Stomach smooth muscle (tissue), 2 donors: ENCODE measurements around the gene SLC25A20.

Experiments
- H3K27ac ChIP-seq: one replicate; pipeline ENCODE4 v1.7.0; 2013; ENCODE audit warnings: mild to moderate bottlenecking, low read length, inconsistent platforms
- H3K27me3 ChIP-seq, 2 donors: one replicate each; pipeline ENCODE4 v1.7.0; 2013; ENCODE audit warnings: low read length in 2 of 2; ENCODE audit not compliant: insufficient read depth in 2 of 2, control insufficient read depth in 1 of 2
- H3K36me3 ChIP-seq, 2 donors: one replicate each; pipeline ENCODE4 v1.7.0; 2013; ENCODE audit warnings: low read length in 2 of 2; ENCODE audit not compliant: control insufficient read depth in 2 of 2, insufficient read depth in 2 of 2
- H3K4me1 ChIP-seq: one replicate; pipeline ENCODE4 v1.7.0; 2013; ENCODE audit warnings: low read length; ENCODE audit not compliant: control insufficient read depth, insufficient read depth
- H3K4me3 ChIP-seq, 2 donors: one replicate each; pipeline ENCODE4 v1.7.0; 2013; ENCODE audit warnings: low read length in 2 of 2
- H3K9ac ChIP-seq, 2 donors: one replicate each; pipeline ENCODE4 v1.7.0; 2013; ENCODE audit warnings: low read length in 2 of 2, mild to moderate bottlenecking in 1 of 2
- H3K9me3 ChIP-seq, 2 donors: one replicate each; pipeline ENCODE4 v1.7.0; 2013; ENCODE audit warnings: low read length in 2 of 2; ENCODE audit not compliant: control insufficient read depth in 2 of 2
- donor health status: healthy.
- donor health status: Pancreatic carcinoma.

SLC25A20 gene

GRCh38 chr3:48898383-48899234 lies at the start of gene SLC25A20:
TSS of gene SLC25A20 (minus strand) at chr3:48898882. CDS start at chr3:48898794, 88 bp downstream.
- no peaks in the 10 kb centered on the region for H3K36me3 ChIP-seq
- peak within 1 kb of the TSS; percentile 80 for H3K27ac ChIP-seq
- H3K9ac ChIP-seq: peak within 1 kb of the TSS; percentile 81 to 89
- no peaks in the 10 kb centered on the region for H3K9me3 ChIP-seq
- peaks cover 14% of the 10 kb centered on the region for H3K4me1 ChIP-seq
- H3K27me3 ChIP-seq: no peaks in the 10 kb centered on the region
- peak within 1 kb of the TSS; percentile 83 to 91 for H3K4me3 ChIP-seq

GRCh38 chr3:48945891-48946549 lies 47.3 kb upstream of the SLC25A20 start:
- Histone ChIP-seq H3K4me1 (no peaks in the 10 kb centered on the region), H3K4me3 (no peak overlapping the region), H3K9ac (no peak overlapping the region), H3K9me3 (no peaks in the 10 kb centered on the region), H3K36me3 (peaks cover 3 to 7% of the 10 kb centered on the region in 2 donors), H3K27me3 (no peaks in the 10 kb centered on the region), H3K27ac (no peak overlapping the region)

- no peak overlapping the region for H3K4me3 ChIP-seq
- H3K4me1 ChIP-seq: no peaks in the 10 kb centered on the region
- H3K9ac ChIP-seq: no peak overlapping the region
- H3K9me3 ChIP-seq: no peaks in the 10 kb centered on the region
- no peak overlapping the region for H3K27ac ChIP-seq
- no peaks in the 10 kb centered on the region for H3K27me3 ChIP-seq
- peaks cover 3 to 7% of the 10 kb centered on the region in 2 donors for H3K36me3 ChIP-seq
Observed at GRCh38 chr3:48945432-48945831, 46.8 kb upstream of the SLC25A20 start.

GRCh38 chr3:48938689-48939088 lies 40.0 kb upstream of the SLC25A20 start:
- Histone ChIP-seq H3K4me1 (no peaks in the 10 kb centered on the region), H3K4me3 (no peak overlapping the region), H3K9ac (no peak overlapping the region), H3K9me3 (no peaks in the 10 kb centered on the region), H3K27ac (no peak overlapping the region), H3K27me3 (no peaks in the 10 kb centered on the region), H3K36me3 (peaks cover 6 to 14% of the 10 kb centered on the region in 2 donors)

GRCh38 chr3:48938156-48938555 lies 39.5 kb upstream of the SLC25A20 start:
- Histone ChIP-seq H3K9me3 (no peaks in the 10 kb centered on the region), H3K9ac (no peak overlapping the region), H3K4me1 (no peaks in the 10 kb centered on the region), H3K36me3 (peaks cover 5 to 16% of the 10 kb centered on the region in 2 donors), H3K4me3 (no peak overlapping the region), H3K27me3 (no peaks in the 10 kb centered on the region), H3K27ac (no peak overlapping the region)

- no peak overlapping the region for H3K9ac ChIP-seq
- no peaks in the 10 kb centered on the region for H3K27me3 ChIP-seq
- no peaks in the 10 kb centered on the region for H3K9me3 ChIP-seq
- no peak overlapping the region for H3K4me3 ChIP-seq
- H3K27ac ChIP-seq: no peak overlapping the region
- H3K36me3 ChIP-seq: peaks cover 10 to 16% of the 10 kb centered on the region in 2 donors
- no peaks in the 10 kb centered on the region for H3K4me1 ChIP-seq
Observed at GRCh38 chr3:48935530-48935929, 36.8 kb upstream of the SLC25A20 start.

GRCh38 chr3:48934333-48934991 lies 35.8 kb upstream of the SLC25A20 start:
- no peaks in the 10 kb centered on the region for H3K9me3 ChIP-seq
- H3K36me3 ChIP-seq: peaks cover 10 to 19% of the 10 kb centered on the region in 2 donors
- no peak overlapping the region for H3K4me3 ChIP-seq
- H3K9ac ChIP-seq: no peak overlapping the region
- H3K4me1 ChIP-seq: no peaks in the 10 kb centered on the region
- no peaks in the 10 kb centered on the region for H3K27me3 ChIP-seq
- no peak overlapping the region for H3K27ac ChIP-seq

GRCh38 chr3:48931944-48932580 lies 33.4 kb upstream of the SLC25A20 start:
- H3K27ac ChIP-seq: no peak overlapping the region
- no peak overlapping the region for H3K9ac ChIP-seq
- H3K4me3 ChIP-seq: no peak overlapping the region
- H3K4me1 ChIP-seq: peaks cover 7% of the 10 kb centered on the region
- H3K9me3 ChIP-seq: no peaks in the 10 kb centered on the region
- peaks cover 17 to 23% of the 10 kb centered on the region in 2 donors for H3K36me3 ChIP-seq
- no peaks in the 10 kb centered on the region for H3K27me3 ChIP-seq

- Histone ChIP-seq H3K36me3 (peaks cover 20% of the 10 kb centered on the region in 2 donors), H3K4me3 (no peak overlapping the region), H3K9me3 (no peaks in the 10 kb centered on the region), H3K4me1 (peaks cover 11% of the 10 kb centered on the region), H3K27ac (no peak overlapping the region), H3K9ac (no peak overlapping the region), H3K27me3 (no peaks in the 10 kb centered on the region)
Observed at GRCh38 chr3:48930590-48930989, 31.9 kb upstream of the SLC25A20 start.

GRCh38 chr3:48929358-48930035 lies 30.8 kb upstream of the SLC25A20 start:
- Histone ChIP-seq H3K4me1 (peaks cover 11% of the 10 kb centered on the region), H3K4me3 (peak overlapping the region in 1 of 2 donors; percentile 32), H3K27me3 (no peaks in the 10 kb centered on the region), H3K9ac (no peak overlapping the region), H3K36me3 (peaks cover 14 to 19% of the 10 kb centered on the region in 2 donors), H3K9me3 (no peaks in the 10 kb centered on the region), H3K27ac (no peak overlapping the region)
